BJ (cell line): ENCODE measurements around the gene ZNF683. TPM values are rescaled to one million over a fixed set of nuclear protein-coding genes. Genes with fewer than 3 reads are reported as not detected.

Source experiments
- CTCF ChIA-PET: fragments of 350-600 bp; formaldehyde crosslinking; extraction: SDS; loops from one replicate; lab custom pipeline; 2021; ENCODE audit warnings: antibody characterized with exemption, inconsistent platforms; lab: Yijun Ruan, JAX
- POLR2A ChIA-PET: fragments of 300-600 bp; sonication (Branson Sonifier 250); formaldehyde crosslinking; extraction: SDS; loops from one replicate; lab custom pipeline; 2021; ENCODE audit warnings: antibody characterized with exemption; lab: Charles Lee
- DNase-seq: peaks from one replicate; pipeline ENCODE4 v3.0.0-alpha.2; 2011; ENCODE audit warnings: low read depth
- H3K27me3 ChIP-seq: 2 replicates; pipeline ENCODE4 v1.6.0; 2011; ENCODE audit warnings: low read length; ENCODE audit not compliant: control insufficient read depth, insufficient read depth
- H3K36me3 ChIP-seq: 2 replicates; pipeline ENCODE4 v1.5.1; 2011; ENCODE audit warnings: low read length; ENCODE audit not compliant: control insufficient read depth, insufficient read depth
- H3K4me3 ChIP-seq: 2 replicates; pipeline ENCODE4 v1.5.1; 2011; ENCODE audit warnings: low read depth, mild to moderate bottlenecking, control low read depth, low read length
- CTCF ChIP-seq: IDR thresholded peaks from 2 replicates; pipeline ENCODE4 v1.5.1; 2011; ENCODE audit warnings: low read depth, mild to moderate bottlenecking, control low read depth, inconsistent platforms, low read length, moderate library complexity; ENCODE audit not compliant: insufficient read depth
- polyA plus RNA-seq: library from polyadenylated mRNA; depleted of rRNA; stranded (reverse); fragments of >200 nt; gene quantifications from 2 replicates; pipeline ENCODE4 v1.2.3, GENCODE V29; 2011

The ZNF683 gene
- polyA plus RNA-seq, 1 experiment, result not detected

DNA sequence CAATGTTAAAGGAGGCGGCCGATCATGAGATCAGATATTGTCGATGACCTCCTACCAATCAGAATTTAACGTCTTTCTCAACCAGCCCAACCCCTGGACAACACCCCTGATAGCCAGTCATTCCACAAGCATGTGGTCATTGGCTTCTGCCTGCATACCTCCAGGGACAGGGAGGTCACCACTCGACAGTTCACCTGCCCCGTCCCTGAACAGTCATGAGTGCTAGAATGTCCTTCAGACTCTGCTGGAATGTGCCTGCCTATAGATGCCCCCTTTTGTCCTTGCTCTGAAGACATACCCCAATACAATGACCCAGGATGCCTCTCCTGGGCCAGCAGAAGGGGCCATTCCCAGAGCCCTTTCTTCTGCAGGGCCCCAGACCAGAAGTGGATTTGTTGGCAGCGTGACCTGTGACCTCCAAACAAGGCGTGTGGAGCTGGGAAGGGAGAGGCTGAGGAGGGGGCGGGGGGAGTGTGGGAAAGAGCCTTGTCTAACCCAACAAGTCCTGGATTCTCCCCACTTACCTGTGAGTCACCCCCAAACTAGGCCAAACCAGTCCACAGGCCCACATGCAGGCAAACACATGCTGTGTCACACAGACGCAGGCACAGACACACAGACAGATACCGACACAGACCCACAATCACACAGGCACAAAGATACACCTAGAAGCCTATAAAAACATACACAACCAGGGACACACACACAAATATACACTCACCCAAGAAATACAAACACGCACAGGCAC is 20.8 kb downstream of the ZNF683 start:
- POLR2A ChIA-PET, result no interaction called here
- CTCF ChIA-PET, result interaction anchor here (1.4 to 4.6 kb wide), 2 partner anchors 11 to 30 kb away, joined by 3 to 28 read pairs; no protein-coding TSS in a partner anchor

GRCh38 chr1:26350701-26351589 is 21.6 kb downstream of the ZNF683 start:
- H3K4me3 ChIP-seq, result no peak overlapping the region
- ChIA-PET POLR2A (no interaction called here), CTCF (interaction anchor here (1.9 to 4.6 kb wide), 2 partner anchors 12 to 75 kb away, joined by 7 to 28 read pairs; no protein-coding TSS in a partner anchor)
- 0 out of 2 replicates have a peak, but pooled peaks cover 1% of the 10 kb centered on the region for H3K27me3 ChIP-seq
- no peaks in the 10 kb centered on the region for H3K36me3 ChIP-seq
- DNase-seq, result no peak
- TF ChIP-seq CTCF, result no peak

More for the DNA sequence above, 20.8 kb downstream of the ZNF683 start:
- 0 out of 2 replicates have a peak, but pooled peaks cover 1% of the 10 kb centered on the region for H3K27me3 ChIP-seq
- no peak overlapping the region for H3K4me3 ChIP-seq
- no peak for DNase-seq
- H3K36me3 ChIP-seq, result no peaks in the 10 kb centered on the region
- no peak for TF ChIP-seq CTCF

- TF ChIP-seq CTCF, result no peak
- H3K36me3 ChIP-seq, result no peaks in the 10 kb centered on the region
- no peak overlapping the region for H3K4me3 ChIP-seq
- CTCF ChIA-PET, result interaction anchor here (1.9 to 4.6 kb wide), 2 partner anchors 12 to 75 kb away, joined by 7 to 28 read pairs; no protein-coding TSS in a partner anchor
- POLR2A ChIA-PET, result interaction anchor here (0.6 kb wide), 1 partner anchor 175 kb away, joined by 3 read pairs; no protein-coding TSS in a partner anchor
- DNase-seq, result no peak
- H3K27me3 ChIP-seq, result 0 out of 2 replicates have a peak, but pooled peaks cover under 1% of the 10 kb centered on the region
Observed at GRCh38 chr1:26350343-26350700, 22.2 kb downstream of the ZNF683 start.

DNA sequence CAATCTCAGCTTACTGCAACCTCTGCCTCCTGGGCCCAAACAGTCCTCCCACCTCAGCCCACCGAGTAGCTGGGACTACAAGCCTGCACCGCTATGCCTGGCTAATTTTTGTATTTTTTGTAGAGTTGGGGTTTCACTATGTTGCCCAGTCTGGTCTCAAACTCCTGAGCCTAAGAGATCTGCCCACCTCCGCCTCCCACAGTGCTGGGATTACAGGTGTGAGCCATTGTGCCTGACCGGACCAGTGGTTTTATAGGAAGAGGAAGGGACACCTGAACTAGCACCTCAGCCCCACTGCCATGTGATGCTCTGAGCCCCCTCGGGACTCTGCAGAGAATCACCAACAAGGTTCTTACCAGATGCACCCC is 22.7 kb downstream of the ZNF683 start:
- Histone ChIP-seq H3K36me3 (no peaks in the 10 kb centered on the region), H3K4me3 (no peak overlapping the region), H3K27me3 (no peaks in the 10 kb centered on the region)
- TF ChIP-seq CTCF, result no peak
- ChIA-PET POLR2A (interaction anchor here (0.6 kb wide), 1 partner anchor 175 kb away, joined by 3 read pairs; no protein-coding TSS in a partner anchor), CTCF (interaction anchor here (1.9 to 4.6 kb wide), 2 partner anchors 13 to 74 kb away, joined by 7 to 28 read pairs; no protein-coding TSS in a partner anchor)
- no peak for DNase-seq
